22Rv1 (cell line): Measurements from ENCODE around the gene PRXL2B.

Source experiments
- CTCF ChIP-seq: fragments of 450-650 bp; IDR thresholded peaks from 2 replicates; pipeline ENCODE4 v1.5.1; 2017; ENCODE audit warnings: mild to moderate bottlenecking
- ZFX ChIP-seq: fragments of 450-650 bp; IDR thresholded peaks from 2 replicates; pipeline ENCODE4 v1.6.1; 2017; ENCODE audit warnings: antibody characterized with exemption, borderline replicate concordance

- TF ChIP-seq CTCF (no peak), ZFX (no peak)
These were observed 32.5 kb upstream of the PRXL2B start for GRCh38 chr1:2553871-2554620.
